ENCODE data around the gene CLEC11A. TPM values are rescaled to one million over a fixed set of nuclear protein-coding genes. Genes with fewer than 3 reads are reported as not detected.

The CLEC11A gene
- total RNA-seq, 1 experiment from 2014 or later: 7.6 TPM

DNA sequence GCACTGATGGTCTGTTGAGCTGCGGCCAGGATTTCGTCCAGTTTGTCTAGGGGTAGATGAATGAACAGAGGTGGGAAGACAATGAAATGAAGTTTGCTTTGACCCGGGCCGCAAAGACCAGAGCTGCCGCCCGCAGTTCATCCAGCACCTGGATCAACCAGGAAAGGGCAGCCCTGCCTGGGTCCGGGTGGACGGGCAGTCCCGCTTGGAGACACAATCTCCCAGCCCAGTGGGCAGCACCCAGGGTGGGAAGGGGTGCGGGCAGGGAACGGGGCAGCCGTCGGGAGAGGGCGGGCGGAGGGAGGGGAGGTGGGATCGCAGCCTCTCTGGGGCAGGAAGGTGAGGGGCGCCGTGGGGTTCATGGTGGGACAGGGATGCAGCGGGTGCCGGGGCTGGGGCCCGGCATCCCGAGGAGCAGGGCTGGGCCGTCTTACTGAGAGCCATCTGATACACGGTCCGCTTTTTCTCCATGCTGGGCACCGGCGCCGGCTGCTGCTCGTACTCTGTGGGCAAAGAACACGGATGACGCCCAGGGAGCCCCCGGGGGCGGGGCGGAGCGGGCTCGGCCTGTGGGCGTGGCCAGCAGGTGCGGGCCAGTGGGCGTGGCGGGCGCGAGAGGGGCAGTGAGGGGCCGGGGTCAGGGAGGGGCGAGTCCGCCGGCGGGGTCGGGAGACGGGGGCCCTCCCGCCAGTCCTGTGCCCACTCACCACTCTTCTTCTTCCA lies 36.7 kb upstream of the CLEC11A start:
- no peaks in the 10 kb centered on the region for H3K9me3 Mint-ChIP-seq
- DNase-seq (ENCODE audit: low spot score) (peak; percentile 66), ATAC-seq (peak; percentile 75)
- no peaks in the 10 kb centered on the region for H3K36me3 Mint-ChIP-seq
- TF ChIP-seq, protein P1, sequence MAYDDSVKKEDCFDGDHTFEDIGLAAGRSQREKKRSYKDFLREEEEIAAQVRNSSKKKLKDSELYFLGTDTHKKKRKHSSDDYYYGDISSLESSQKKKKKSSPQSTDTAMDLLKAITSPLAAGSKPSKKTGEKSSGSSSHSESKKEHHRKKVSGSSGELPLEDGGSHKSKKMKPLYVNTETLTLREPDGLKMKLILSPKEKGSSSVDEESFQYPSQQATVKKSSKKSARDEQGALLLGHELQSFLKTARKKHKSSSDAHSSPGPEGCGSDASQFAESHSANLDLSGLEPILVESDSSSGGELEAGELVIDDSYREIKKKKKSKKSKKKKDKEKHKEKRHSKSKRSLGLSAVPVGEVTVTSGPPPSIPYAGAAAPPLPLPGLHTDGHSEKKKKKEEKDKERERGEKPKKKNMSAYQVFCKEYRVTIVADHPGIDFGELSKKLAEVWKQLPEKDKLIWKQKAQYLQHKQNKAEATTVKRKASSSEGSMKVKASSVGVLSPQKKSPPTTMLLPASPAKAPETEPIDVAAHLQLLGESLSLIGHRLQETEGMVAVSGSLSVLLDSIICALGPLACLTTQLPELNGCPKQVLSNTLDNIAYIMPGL (CRISPR knock-in tag; IDR thresholded peaks at IDR 0.05): peak; percentile 33; the same call in 1 of the 2 replicates
- TF ChIP-seq AFF4 (CRISPR knock-in tag; IDR thresholded peaks at IDR 0.05; ENCODE audit: borderline replicate concordance): no peak
- H3K27ac Mint-ChIP-seq: no peak overlapping the region
- ChIA-PET POLR2A (no interaction called here), CTCF (interaction anchor here (1.0 kb wide), 1 partner anchor 130 kb away, joined by 3 read pairs; no protein-coding TSS in a partner anchor)
- H3K27me3 Mint-ChIP-seq (ENCODE audit: low read depth): peaks cover 99% of the 10 kb centered on the region
- peaks cover 6% of the 10 kb centered on the region for H3K4me1 Mint-ChIP-seq
- H3K4me3 Mint-ChIP-seq: peak overlapping the region; percentile 67

- peaks cover 99% of the 10 kb centered on the region for H3K27me3 Mint-ChIP-seq (ENCODE audit: low read depth)
- no peak for TF ChIP-seq GABPB1 (CRISPR knock-in tag; IDR thresholded peaks at IDR 0.05)
- TF ChIP-seq PREB (CRISPR knock-in tag; IDR thresholded peaks at IDR 0.05; ENCODE audit: borderline replicate concordance): no peak
- no peak for TF ChIP-seq AFF4 (CRISPR knock-in tag; IDR thresholded peaks at IDR 0.05; ENCODE audit: borderline replicate concordance)
- TF ChIP-seq TEAD4 (CRISPR knock-in tag; IDR thresholded peaks at IDR 0.05): no peak
- TF ChIP-seq ZNF219 (CRISPR knock-in tag; IDR thresholded peaks at IDR 0.05; ENCODE audit: borderline replicate concordance): no peak
- no peak for TF ChIP-seq ZNF138 (CRISPR knock-in tag; conservative IDR thresholded peaks at IDR 0.05)
- no peak for TF ChIP-seq ESRRA (CRISPR knock-in tag; IDR thresholded peaks at IDR 0.05; ENCODE audit: borderline replicate concordance)
- TF ChIP-seq USF1 (CRISPR knock-in tag; IDR thresholded peaks at IDR 0.05): no peak
- TF ChIP-seq ZNF416 (CRISPR knock-in tag; IDR thresholded peaks at IDR 0.05): no peak
- TF ChIP-seq NFYB (CRISPR knock-in tag; conservative IDR thresholded peaks at IDR 0.05; ENCODE audit: low read depth): no peak
- no peak for TF ChIP-seq ZNF532 (CRISPR knock-in tag; IDR thresholded peaks at IDR 0.05; ENCODE audit: borderline replicate concordance)
- TF ChIP-seq IRF1 (CRISPR knock-in tag; IDR thresholded peaks at IDR 0.05): no peak
These were observed 34.4 kb upstream of the CLEC11A start for GRCh38 chr19:50688766-50689165.

More at GRCh38 chr19:50688766-50689165, 34.4 kb upstream of the CLEC11A start:
- Mint-ChIP-seq H3K27ac (no peak overlapping the region), H3K4me1 (peaks cover 16% of the 10 kb centered on the region), H3K36me3 (no peaks in the 10 kb centered on the region), H3K4me3 (no peak overlapping the region), H3K9me3 (no peaks in the 10 kb centered on the region)
- DNase-seq (ENCODE audit: low spot score): no peak
- ChIA-PET POLR2A (no interaction called here), CTCF (interaction anchor here (0.6 to 1.6 kb wide), 3 partner anchors 19 to 194 kb away, joined by 3 to 4 read pairs (median 3); no protein-coding TSS in a partner anchor)
- ATAC-seq: no peak
